SK-N-SH (cell line): ENCODE measurements around the gene NUP107. TPM values are rescaled to one million over a fixed set of nuclear protein-coding genes. Genes with fewer than 3 reads are reported as not detected.

Experiments
- CTCF ChIA-PET: fragments of 300-600, 350-600 bp; formaldehyde crosslinking; extraction: SDS; loops from one replicate; lab custom pipeline; 2021; lab: Yijun Ruan, JAX
- POLR2A ChIA-PET: fragments of 350-600 bp; sonication (Branson Sonifier 250); formaldehyde crosslinking; extraction: SDS; loops from one replicate; lab custom pipeline; 2020; ENCODE audit warnings: antibody characterized with exemption, inconsistent platforms; lab: Yijun Ruan, JAX
- DNase-seq: peaks from one replicate; pipeline ENCODE4 v3.0.0; 2012
- H2AFZ ChIP-seq: fragments of 200-600 bp; sonication (generic); 2 replicates; pipeline ENCODE4 v1.8.1; 2016; ENCODE audit warnings: antibody characterized with exemption, mild to moderate bottlenecking, low read depth
- H3F3A ChIP-seq: fragments of 200-600 bp; sonication (generic); replicated peaks from 2 replicates; pipeline ENCODE3; 2016; ENCODE audit warnings: antibody characterized with exemption, mild to moderate bottlenecking; ENCODE audit not compliant: insufficient read depth
- H3K27ac ChIP-seq, 2 experiments: fragments of 200-500 bp in 1 of 2; fragments of 200-600 bp in 1 of 2; sonication (Bioruptor generic) in 1 of 2; sonication (generic), shearing (Covaris generic) in 1 of 2; 2 replicates each; pipeline versions ENCODE4 v1.5.1 to v1.6.1; 2014 to 2016; ENCODE audit warnings: low read depth in 2 of 2, inconsistent platforms in 1 of 2, low read length in 1 of 2, mild to moderate bottlenecking in 1 of 2, mixed read lengths in 1 of 2
- H3K27me3 ChIP-seq: fragments of 200-600 bp; sonication (generic), shearing (Covaris generic); 2 replicates; pipeline ENCODE4 v1.6.1; 2016; ENCODE audit warnings: mixed run types; ENCODE audit not compliant: insufficient read depth
- H3K36me3 ChIP-seq, 2 experiments: fragments of 200-500 bp in 1 of 2; fragments of 200-600 bp in 1 of 2; sonication (Bioruptor generic) in 1 of 2; sonication (generic) in 1 of 2; replicated peaks in 1 of 2; 2 replicates each; pipeline versions ENCODE3 to v1.5.1; 2014 to 2016; ENCODE audit warnings: low read length in 1 of 2, mild to moderate bottlenecking in 1 of 2; ENCODE audit not compliant: insufficient read depth in 2 of 2, control insufficient read depth in 1 of 2
- H3K4me1 ChIP-seq, 2 experiments: fragments of 200-500 bp in 1 of 2; fragments of 200-600 bp in 1 of 2; sonication (Bioruptor generic) in 1 of 2; sonication (generic), shearing (Covaris generic) in 1 of 2; 2 replicates each; pipeline versions ENCODE4 v1.5.1 to v1.6.1; 2014 to 2016; ENCODE audit warnings: low read depth in 1 of 2, low read length in 1 of 2, mixed run types in 1 of 2; ENCODE audit not compliant: insufficient read depth in 2 of 2, control insufficient read depth in 1 of 2
- H3K4me2 ChIP-seq: fragments of 200-600 bp; sonication (generic), shearing (Covaris generic); 2 replicates; pipeline ENCODE4 v1.6.1; 2017; ENCODE audit warnings: mixed run types
- H3K4me3 ChIP-seq, 2 experiments: fragments of 200-500 bp in 1 of 2; fragments of 200-600 bp in 1 of 2; sonication (Bioruptor generic) in 1 of 2; sonication (generic), shearing (Covaris generic) in 1 of 2; 2 replicates each; pipeline versions ENCODE4 v1.5.1 to v1.8.1; 2014 to 2016; ENCODE audit warnings: low read depth in 2 of 2, inconsistent platforms in 1 of 2, low read length in 1 of 2, mild to moderate bottlenecking in 1 of 2, mixed read lengths in 1 of 2, moderate library complexity in 1 of 2
- H3K79me2 ChIP-seq: fragments of 200-600 bp; sonication (generic); 2 replicates; pipeline ENCODE4 v1.8.1; 2017; ENCODE audit warnings: mild to moderate bottlenecking; ENCODE audit not compliant: insufficient read depth
- H3K9ac ChIP-seq: fragments of 200-600 bp; sonication (generic); 2 replicates; pipeline ENCODE4 v1.6.1; 2017; ENCODE audit warnings: mixed run types
- H3K9me2 ChIP-seq: fragments of 200-600 bp; sonication (generic); 2 replicates; pipeline ENCODE4 v1.6.1; 2017; ENCODE audit warnings: mixed run types
- H3K9me3 ChIP-seq: fragments of 200-600 bp; sonication (generic); 2 replicates; pipeline ENCODE4 v1.6.1; 2017; ENCODE audit warnings: mixed run types, mild to moderate bottlenecking, moderate library complexity
- H4K20me1 ChIP-seq: fragments of 200-600 bp; sonication (generic); 2 replicates; pipeline ENCODE4 v1.6.1; 2017; ENCODE audit warnings: mild to moderate bottlenecking, mixed run types; ENCODE audit not compliant: insufficient read depth
- CTCF ChIP-seq: fragments of 200-600 bp; sonication (generic); IDR thresholded peaks from 2 replicates; pipeline ENCODE4 v1.6.1; 2017; ENCODE audit warnings: antibody characterized with exemption, mild to moderate bottlenecking, moderate library complexity
- ELF1 ChIP-seq: IDR thresholded peaks from 2 replicates; pipeline ENCODE4 v1.4.0; 2012
- FOSL2 ChIP-seq: IDR thresholded peaks from 2 replicates; pipeline ENCODE4 v1.4.0; 2012; ENCODE audit warnings: low read depth, mild to moderate bottlenecking, moderate library complexity, borderline replicate concordance
- GATA2 ChIP-seq: sonication (generic); formaldehyde crosslinking; IDR thresholded peaks from 2 replicates; pipeline ENCODE4 v1.5.0; 2020; ENCODE audit warnings: mild to moderate bottlenecking, missing genetic modification reagents
- MAX ChIP-seq: IDR thresholded peaks from 2 replicates; pipeline ENCODE4 v1.4.0; 2012; ENCODE audit warnings: low read depth
- MXI1 ChIP-seq: IDR thresholded peaks from 2 replicates; pipeline ENCODE4 v1.6.1; 2012; ENCODE audit warnings: mild to moderate bottlenecking, low read depth, low read length, improper control_type of control experiment
- NRF1 ChIP-seq: IDR thresholded peaks from 2 replicates; pipeline ENCODE4 v1.6.1; 2012; ENCODE audit warnings: low read depth, mild to moderate bottlenecking, low read length
- PBX3 ChIP-seq: IDR thresholded peaks from 2 replicates; pipeline ENCODE4; 2012
- POLR2AphosphoS5 ChIP-seq: IDR thresholded peaks from 2 replicates; pipeline ENCODE4 v1.6.1; 2012; ENCODE audit warnings: low read depth, low read length
- RAD21 ChIP-seq: IDR thresholded peaks from 2 replicates; pipeline ENCODE4 v1.6.1; 2012; ENCODE audit warnings: mild to moderate bottlenecking, low read length
- REST ChIP-seq: IDR thresholded peaks from 2 replicates; pipeline ENCODE4 v1.6.1; 2012; ENCODE audit warnings: mild to moderate bottlenecking, low read depth, low read length, moderate library complexity
- RFX5 ChIP-seq: IDR thresholded peaks from 2 replicates; pipeline ENCODE4 v1.6.1; 2012; ENCODE audit warnings: mild to moderate bottlenecking, improper control_type of control experiment, low read length
- RXRA ChIP-seq: IDR thresholded peaks from 2 replicates; pipeline ENCODE4 v1.4.0; 2012; ENCODE audit warnings: low read depth, mild to moderate bottlenecking, borderline replicate concordance
- SMC3 ChIP-seq: IDR thresholded peaks from 2 replicates; pipeline ENCODE4 v1.6.1; 2012; ENCODE audit warnings: low read depth, low read length, improper control_type of control experiment
- TAF1 ChIP-seq: IDR thresholded peaks from 2 replicates; pipeline ENCODE4 v1.6.1; 2012; ENCODE audit warnings: low read depth, mild to moderate bottlenecking, low read length, moderate library complexity, borderline replicate concordance
- TEAD4 ChIP-seq: IDR thresholded peaks from 2 replicates; pipeline ENCODE4 v1.4.0; 2012; ENCODE audit warnings: mild to moderate bottlenecking, borderline replicate concordance; ENCODE audit not compliant: insufficient read depth
- USF1 ChIP-seq: IDR thresholded peaks from 2 replicates; pipeline ENCODE4 v1.4.0; 2012; ENCODE audit warnings: low read depth, borderline replicate concordance
- USF2 ChIP-seq: fragments of 150-350 bp; IDR thresholded peaks from 2 replicates; pipeline ENCODE4 v1.6.1; 2017; ENCODE audit warnings: antibody characterized with exemption, low read length, low read depth, borderline replicate concordance
- WGBS: methylation state at CpG from one replicate; pipeline ENCODE4 v1.1.6; 2017; ENCODE audit warnings: low lambda C conversion rate; 5-methylcytosine and 5-hydroxymethylcytosine counted together
- polyA plus RNA-seq, 3 experiments: library from polyadenylated mRNA; depleted of rRNA; stranded (reverse); fragments of >200 nt; gene quantifications; 2 replicates each; pipeline ENCODE4 v1.2.3, GENCODE V29; 2012

NUP107 gene
- polyA plus RNA-seq, 1 of the 3 experiments (the other 2 are of a cell fraction) = 30.9 TPM

GRCh38 chr12:68792952-68793351 is 106.2 kb downstream of the NUP107 start (continued):
- TF ChIP-seq FOSL2 = no peak
- TF ChIP-seq REST = no peak
- TF ChIP-seq RAD21 = no peak
- TF ChIP-seq NRF1 = no peak

GRCh38 chr12:68793436-68793835 is 106.7 kb downstream of the NUP107 start:
- H3K36me3 ChIP-seq = no peaks in the 10 kb centered on the region
- H3K9me3 ChIP-seq = no peaks in the 10 kb centered on the region
- no peaks in the 10 kb centered on the region for H3K9me2 ChIP-seq
- H3K27ac ChIP-seq = no peak overlapping the region
- 0 out of 2 replicates have a peak overlapping the region, but pooled peaks have one; percentile 43 for H2AFZ ChIP-seq
- CTCF ChIA-PET = no interaction called here
- no peaks in the 10 kb centered on the region for H3K79me2 ChIP-seq
- WGBS = 95% methylated on average over 3 of the region's 4 CpGs
- H3F3A ChIP-seq = peaks cover 6% of the 10 kb centered on the region
- no peaks in the 10 kb centered on the region for H3K4me1 ChIP-seq
- no peaks in the 10 kb centered on the region for H3K27me3 ChIP-seq
- H3K9ac ChIP-seq = no peak overlapping the region
- no peak overlapping the region for H3K4me3 ChIP-seq
- POLR2A ChIA-PET = interaction anchor here (0.9 kb wide), 1 partner anchor 14 kb away, joined by 4 read pairs; the partner anchor contains the start of gene MDM2
- H3K4me2 ChIP-seq = no peak overlapping the region
- no peak for DNase-seq
- TF ChIP-seq USF2 (no peak), MAX (no peak), ELF1 (no peak), USF1 (no peak), PBX3 (no peak), RXRA (no peak), RFX5 (no peak), TEAD4 (no peak), FOSL2 (no peak), GATA2 (CRISPR knock-in tag) (no peak), CTCF (no peak), POLR2AphosphoS5 (no peak), MXI1 (no peak), SMC3 (no peak), TAF1 (no peak)
- no peaks in the 10 kb centered on the region for H4K20me1 ChIP-seq
